ENCODE measurements around the gene SNAPC2.
"Not testable (repeated sequence)": the region's sequence is repeated elsewhere in the genome, so short reads cannot be mapped to it uniquely, and the experiment has no call there.

SNAPC2 gene

DNA sequence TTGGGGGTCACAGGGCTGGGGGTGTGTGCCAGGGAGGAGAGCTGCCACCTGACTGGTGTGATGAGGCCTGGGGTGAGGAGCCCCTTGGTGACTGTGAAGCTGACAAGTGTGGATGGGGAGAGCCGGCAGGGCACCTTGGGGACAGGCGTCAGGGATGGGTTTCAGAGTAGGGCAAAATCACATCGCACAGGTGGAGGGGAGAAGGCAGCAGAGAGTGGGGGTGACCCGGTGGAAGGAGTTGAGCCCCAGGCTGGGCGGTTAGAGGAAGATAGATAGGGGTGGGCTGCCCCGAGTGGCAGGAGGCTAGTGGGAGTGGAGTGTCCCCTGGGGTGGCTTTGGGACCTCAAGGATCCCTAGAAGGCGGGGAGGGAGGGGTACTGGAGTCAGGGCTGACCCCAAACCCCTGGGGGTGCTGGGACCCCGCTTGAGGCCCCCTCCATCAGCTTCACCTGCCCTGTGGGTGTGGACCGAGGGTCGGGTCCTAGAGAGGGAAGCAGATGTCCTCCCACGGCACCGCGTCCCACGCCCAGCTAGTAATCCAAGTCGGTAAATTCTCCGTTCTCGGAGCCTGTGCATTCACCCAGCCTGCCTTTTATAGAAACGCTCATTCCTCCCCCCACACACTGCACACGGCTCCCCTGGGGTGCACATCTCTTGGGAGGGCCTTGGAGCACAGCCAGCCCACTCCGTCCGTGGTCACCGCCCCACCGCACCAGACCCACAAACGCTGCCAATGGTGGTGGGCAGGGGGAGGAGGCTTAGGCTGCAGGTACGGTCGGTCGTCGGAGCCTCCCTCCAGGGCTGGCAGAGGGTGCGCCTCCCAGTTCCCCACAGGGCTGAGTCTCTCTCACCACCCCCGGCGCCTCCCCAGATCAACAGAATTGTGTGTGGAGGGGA, 3.4 kb downstream of the SNAPC2 start:
- DNase-seq, result no peak

DNA sequence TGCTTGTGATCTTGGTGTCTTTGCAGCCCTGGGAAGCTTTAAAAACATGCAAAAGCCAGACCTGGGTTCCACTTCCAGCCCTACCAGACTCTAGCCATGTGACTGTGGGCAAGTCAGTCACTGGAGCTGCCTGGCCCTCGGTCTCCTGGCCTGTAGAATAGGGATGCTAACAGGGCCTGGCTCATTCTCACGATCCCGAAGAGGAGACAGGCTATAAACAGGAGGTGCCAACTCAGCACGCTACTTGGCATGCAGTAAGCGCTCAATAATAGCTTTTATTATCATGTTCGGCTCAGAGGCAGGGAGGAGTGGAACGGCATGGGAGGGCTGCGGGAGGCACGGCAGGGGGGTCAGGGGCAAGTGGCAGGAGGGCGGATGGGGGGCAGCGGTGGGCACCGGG, 4.1 kb downstream of the SNAPC2 start:
- no peak for DNase-seq

GRCh38 chr19:7924651-7925170, 4.6 kb downstream of the SNAPC2 start:
- no peak for DNase-seq

DNA sequence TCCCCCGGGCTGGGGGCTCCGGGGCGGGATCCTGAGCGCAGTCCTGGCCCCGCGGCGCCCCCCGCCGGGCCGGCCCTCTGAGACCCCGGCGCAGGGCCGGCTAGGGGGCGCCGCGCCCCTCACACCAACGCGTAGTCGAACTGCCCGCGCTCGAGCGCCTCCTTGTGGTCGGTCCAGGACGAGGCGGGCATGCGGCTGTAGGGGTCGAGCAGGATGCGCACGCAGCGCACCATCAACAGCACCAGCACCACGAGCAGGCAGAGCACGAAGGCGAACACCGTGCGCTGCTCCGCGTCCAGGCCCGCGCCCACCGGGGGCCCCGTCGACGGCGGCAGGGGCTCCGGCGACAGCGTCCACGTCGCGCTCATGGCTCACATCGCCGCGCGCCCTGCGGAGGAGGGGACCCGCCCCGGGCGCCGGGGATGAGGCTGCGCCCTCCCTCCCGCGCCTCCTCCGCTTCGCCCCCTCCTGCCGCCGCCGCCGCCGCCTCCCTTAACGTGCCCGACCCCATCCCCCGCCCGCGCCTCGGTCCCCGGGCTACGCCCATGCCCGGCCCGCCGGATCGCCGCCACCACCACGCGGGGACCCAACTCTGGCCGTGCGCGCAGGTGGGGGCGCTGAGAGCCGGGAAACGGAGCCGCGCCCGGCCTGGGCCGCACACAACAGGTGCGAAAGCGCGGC, 5.2 kb downstream of the SNAPC2 start:
- DNase-seq, result peak; percentile 33

GRCh38 chr19:7926021-7926726, 6.0 kb downstream of the SNAPC2 start, which contains the start of gene CTXN1:
Gene CTXN1 (minus strand): TSS chr19:7926135. CDS start chr19:7925538, 597 bp downstream.
- DNase-seq, result no peak

GRCh38 chr19:7926727-7927604, 6.8 kb downstream of the SNAPC2 start:
- no peak for DNase-seq

GRCh38 chr19:7927605-7928333, 7.6 kb downstream of the SNAPC2 start:
- no peak for DNase-seq

DNA sequence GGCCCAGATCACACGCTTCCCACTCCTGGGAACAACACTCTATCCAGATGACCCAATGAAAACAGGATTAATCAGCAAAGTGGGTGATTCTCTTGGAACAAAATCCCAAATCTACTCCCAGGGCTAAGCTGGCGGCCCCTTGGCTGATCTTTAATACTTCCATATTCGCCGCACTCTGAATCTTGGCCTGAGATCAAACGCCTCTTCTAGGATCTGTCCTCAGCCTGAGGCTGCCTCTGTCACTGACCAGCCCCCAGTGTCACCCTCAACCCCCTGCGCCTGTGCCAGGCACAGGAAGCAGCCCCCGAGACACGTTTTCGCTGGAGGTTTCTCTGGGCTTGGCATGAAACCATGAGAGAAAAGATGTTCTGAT, 8.2 kb downstream of the SNAPC2 start:
- no peak for DNase-seq

DNA sequence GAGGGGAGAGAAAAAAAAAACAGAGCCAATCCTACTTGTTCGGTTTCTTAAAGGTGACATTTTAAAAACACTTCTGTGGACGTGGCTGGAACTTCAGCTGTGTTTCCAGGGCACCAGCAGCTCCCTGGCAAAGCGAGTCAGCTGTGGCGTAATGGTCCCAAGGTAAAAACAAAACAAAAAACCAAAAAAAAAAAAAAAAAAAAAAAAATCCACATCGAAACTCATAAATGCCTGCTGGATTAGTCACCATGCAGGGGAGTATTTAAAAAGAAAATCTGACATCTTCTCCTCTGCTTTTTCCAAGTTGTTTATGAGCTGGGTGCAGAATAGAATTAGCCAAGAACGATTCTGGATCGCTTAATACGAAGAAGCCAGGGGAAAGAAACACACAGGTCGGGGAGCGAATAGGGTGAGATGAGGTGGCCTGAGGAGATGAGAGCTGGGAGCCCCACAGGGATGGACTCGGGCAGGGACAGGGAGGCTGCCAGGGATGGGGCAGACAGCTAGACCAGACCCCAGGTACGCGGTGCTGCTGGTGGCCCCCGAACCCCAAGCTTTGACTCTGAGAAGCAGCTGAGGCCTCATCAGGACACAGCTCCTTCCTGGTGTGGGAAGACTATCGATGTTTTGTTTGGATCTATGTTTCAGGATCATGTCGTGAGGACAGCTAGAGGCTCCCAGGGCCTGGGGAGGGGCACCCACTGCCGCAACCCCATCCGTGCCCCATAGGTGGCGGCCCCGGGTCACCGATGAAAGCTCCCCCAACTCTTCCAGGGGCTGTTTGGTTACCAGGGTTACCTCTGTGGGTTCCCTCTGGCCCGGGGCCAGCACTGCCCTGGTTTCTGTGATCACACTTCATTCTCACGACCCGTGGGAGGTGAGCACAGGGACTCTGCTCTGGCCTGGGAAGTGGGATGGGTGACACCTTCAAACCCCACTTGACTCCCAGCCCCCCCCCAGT, 8.9 kb downstream of the SNAPC2 start:
- no peak for DNase-seq

DNA sequence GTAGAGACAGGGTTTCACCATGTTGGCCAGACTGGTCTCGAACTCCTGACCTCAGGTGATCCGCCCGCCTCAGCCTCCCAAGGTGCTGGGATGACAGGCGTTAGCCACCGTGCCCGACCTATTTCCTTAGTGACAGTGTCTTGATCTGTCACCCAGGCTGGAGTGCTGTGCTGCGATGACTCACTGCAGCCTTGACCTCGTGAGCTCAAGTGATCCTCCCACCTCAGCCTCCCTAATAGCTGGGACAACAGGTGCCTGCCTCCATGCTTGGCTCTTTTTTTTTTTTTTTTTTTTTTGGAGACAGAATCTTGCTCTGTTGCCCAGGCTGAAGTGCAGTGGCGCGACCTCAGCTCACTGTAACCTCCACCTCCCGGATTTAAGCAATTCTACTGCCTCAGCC, 9.9 kb downstream of the SNAPC2 start:
- not testable (repeated sequence) for DNase-seq

DNA sequence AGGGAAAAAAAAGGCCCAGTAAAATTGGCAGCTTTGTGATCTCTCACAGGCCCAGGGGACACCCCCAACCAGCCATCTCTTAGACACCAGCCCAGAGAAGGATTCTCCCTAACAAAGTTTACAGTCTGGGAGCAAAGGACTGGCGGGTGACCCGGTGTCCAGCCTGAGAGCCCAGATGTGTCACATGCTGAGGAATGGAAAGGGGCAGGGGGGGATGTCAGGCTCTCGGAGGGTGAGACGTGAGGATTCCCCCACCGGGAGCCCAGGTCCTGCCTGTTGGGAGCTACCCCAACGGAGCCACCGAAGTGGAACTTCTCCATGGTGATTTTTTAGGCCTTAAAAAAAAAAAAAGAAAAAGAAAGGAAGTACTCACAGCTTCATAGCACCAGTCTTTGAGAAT, 10.6 kb downstream of the SNAPC2 start:
- no peak for DNase-seq

DNA sequence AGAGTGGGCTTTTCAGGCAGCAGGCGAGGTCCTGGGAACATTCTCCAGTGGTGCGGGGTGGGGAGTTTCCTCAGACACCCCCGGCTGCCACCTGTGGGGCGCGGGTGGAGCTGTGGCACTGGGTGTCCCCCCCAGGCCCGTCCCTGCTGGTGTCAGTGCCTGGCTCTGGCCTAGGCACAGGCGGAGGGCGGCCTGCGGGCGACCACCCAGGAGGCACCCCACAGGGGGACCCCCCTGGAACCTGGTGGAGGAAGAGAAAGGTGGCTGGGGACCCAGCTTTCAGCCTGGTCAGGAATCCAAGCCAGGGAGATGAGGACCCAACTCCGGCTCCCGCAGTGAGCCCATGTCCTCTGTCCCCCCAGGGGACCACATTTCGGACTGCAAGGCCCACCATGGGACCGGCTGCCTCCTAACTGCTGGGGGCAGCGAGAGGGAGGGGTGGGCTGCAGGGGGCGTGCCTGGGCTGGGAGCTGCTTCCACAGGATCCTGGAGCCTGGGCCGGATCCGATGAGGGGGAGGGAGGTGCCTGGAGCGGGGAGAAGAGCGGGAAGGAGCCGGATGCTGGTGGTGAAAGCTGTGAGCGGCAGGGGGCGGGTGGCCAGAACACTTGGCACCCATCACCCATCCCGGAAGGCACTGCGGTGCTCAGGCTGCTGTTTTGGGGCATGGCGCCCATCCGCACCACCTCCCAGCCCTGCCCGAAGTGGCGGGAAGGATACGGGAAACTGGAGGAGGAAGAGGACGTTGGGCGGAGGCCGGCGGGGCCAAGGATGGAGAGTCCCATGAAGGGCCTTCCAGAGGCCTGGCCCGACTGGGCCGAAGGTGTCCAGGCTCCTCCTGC, 11.3 kb downstream of the SNAPC2 start:
- no peak for DNase-seq

GRCh38 chr19:7932276-7932929, 12.3 kb downstream of the SNAPC2 start:
- DNase-seq, result no peak

DNA sequence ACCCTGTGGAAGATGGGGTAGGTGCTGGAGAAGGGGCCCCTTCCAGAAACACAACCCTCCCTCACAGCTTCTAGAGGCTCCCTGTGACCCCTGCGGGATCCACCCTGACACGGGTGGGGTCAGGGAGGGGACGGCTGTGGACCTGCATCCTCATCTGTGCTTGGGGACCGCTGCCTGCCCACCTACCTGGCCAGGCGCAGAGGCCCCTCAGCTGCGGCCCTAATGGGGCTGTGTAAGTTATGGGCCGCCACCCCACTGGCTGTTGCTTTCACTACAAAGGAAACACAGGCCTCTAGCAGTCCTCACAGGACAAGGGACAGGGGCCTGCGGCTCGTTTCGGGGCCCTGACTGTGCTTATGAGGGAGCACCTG, 12.8 kb downstream of the SNAPC2 start:
- DNase-seq, result no peak

GRCh38 chr19:7933411-7933810, 13.3 kb downstream of the SNAPC2 start:
- DNase-seq, result no peak

- DNase-seq, result no peak
Observed at GRCh38 chr19:7933828-7934725, 13.9 kb downstream of the SNAPC2 start.

DNA sequence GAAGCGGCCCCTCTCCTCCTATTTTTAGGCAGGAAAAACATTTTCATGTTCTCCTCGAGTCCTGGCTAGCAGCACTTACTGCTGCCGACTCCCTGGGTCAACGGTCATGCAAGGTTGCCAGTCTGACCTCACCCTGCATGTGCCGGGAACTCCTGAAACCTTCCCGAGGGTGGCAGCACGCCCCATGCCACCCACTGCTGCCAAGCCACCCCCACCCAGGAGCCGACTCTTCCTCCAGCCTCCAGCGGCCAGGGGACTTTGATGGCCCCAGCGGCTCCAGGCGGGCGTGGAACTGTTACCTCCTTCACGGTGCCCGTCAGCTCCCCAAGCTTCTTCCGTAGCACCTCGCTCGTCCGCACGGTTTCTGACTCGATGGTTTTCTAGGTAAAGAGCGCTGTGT, 14.6 kb downstream of the SNAPC2 start:
- DNase-seq, result no peak

GRCh38 chr19:7940841-7941240, 20.7 kb downstream of the SNAPC2 start:
- no peak for DNase-seq

All from DMS153 (cell line).